Activated CD4-positive, alpha-beta T cell treated with anti-CD3 and anti-CD28 coated beads for 36 hours (primary cell): Measurements from ENCODE around the gene PCAT6. TPM values are rescaled to one million over a fixed set of nuclear protein-coding genes. Genes with fewer than 3 reads are reported as not detected.

Source experiments
- ATAC-seq: fragments of 200-7000 bp; cut with Tn5 transposase; one replicate; pipeline ENCODE4 v1.10.0; 2021; ENCODE audit warnings: mild to moderate bottlenecking, moderate library complexity
- CTCF ChIA-PET: fragments of 350-600 bp; sonication (Branson Sonifier 250); formaldehyde crosslinking; loops from one replicate; lab custom pipeline; 2021; ENCODE audit warnings: antibody characterized with exemption; lab: Charles Lee
- POLR2A ChIA-PET: fragments of 350-600 bp; sonication (Branson Sonifier 250); formaldehyde crosslinking; loops from one replicate; lab custom pipeline; 2021; ENCODE audit warnings: antibody characterized with exemption, inconsistent platforms; lab: Charles Lee
- DNase-seq: peaks from one replicate; pipeline ENCODE4 v3.0.0-alpha.2; 2020
- H3K27ac Mint-ChIP-seq: one replicate; pipeline ENCODE4 v1.8.0; 2021; ENCODE audit warnings: mixed read lengths
- H3K27me3 Mint-ChIP-seq: one replicate; pipeline ENCODE4 v1.8.0; 2021; ENCODE audit warnings: mixed read lengths
- H3K36me3 Mint-ChIP-seq: one replicate; pipeline ENCODE4 v1.8.0; 2021; ENCODE audit warnings: low read depth, mixed read lengths
- H3K4me1 Mint-ChIP-seq: one replicate; pipeline ENCODE4 v1.8.0; 2021; ENCODE audit warnings: mixed read lengths
- H3K4me3 Mint-ChIP-seq: one replicate; pipeline ENCODE4 v1.8.0; 2021; ENCODE audit warnings: mild to moderate bottlenecking, moderate library complexity, mixed read lengths
- H3K9me3 Mint-ChIP-seq: one replicate; pipeline ENCODE4 v1.8.0; 2021; ENCODE audit warnings: low read depth, mixed read lengths
- intact Hi-C, 2 experiments: fragments of 100-400 bp; cut with DNase I in 1 of 2; cut with micrococcal nuclease in 1 of 2; formaldehyde crosslinking; loops; one replicate each; pipeline versions ENCODE4 v1.14.2 to v1.15.1; 2022 to 2024; cut with DNase I, micrococcal nuclease
- total RNA-seq, 2 experiments: library from RNA; stranded (reverse); gene quantifications; one replicate each; pipeline ENCODE4 v1.2.3, GENCODE V29; 2021

Gene PCAT6
- total RNA-seq, 2 experiments from 2014 or later: 0.59 to 2.2 TPM

- Mint-ChIP-seq H3K9me3 (no peaks in the 10 kb centered on the region), H3K4me3 (peak overlapping the region; percentile 82), H3K36me3 (peaks cover 5% of the 10 kb centered on the region), H3K27ac (peak overlapping the region; percentile 42), H3K4me1 (peaks cover 64% of the 10 kb centered on the region), H3K27me3 (peaks cover 8% of the 10 kb centered on the region)
- ChIA-PET CTCF (interaction anchor here (0.7 kb wide), 1 partner anchor 163 kb away, joined by 3 read pairs; no protein-coding TSS in a partner anchor), POLR2A (interaction anchor here (0.7 kb wide), 1 partner anchor 11 kb away, joined by 3 read pairs; no protein-coding TSS in a partner anchor)
- peak; percentile 9 for ATAC-seq
- intact Hi-C loops: loop anchor here (2.0 to 10.0 kb wide), 9 partner anchors 60 to 1707 kb away; partner anchors contain the start of genes PPP1R12B (in 2 of the 2), BTG2 (in 1 of the 2), MDM4 (in 1 of the 2) and PTPN7 (in 1 of the 2)
- peak; percentile 75 for DNase-seq
These were observed 3.3 kb upstream of the PCAT6 start for GRCh38 chr1:202807451-202807925.

GRCh38 chr1:202807926-202808757 is 2.6 kb upstream of the PCAT6 start, which contains the start of gene KDM5B:
KDM5B (minus strand) TSS chr1:202808421; CDS start chr1:202808305, 116 bp downstream.
- CTCF ChIA-PET: interaction anchor here (0.7 kb wide), 1 partner anchor 164 kb away, joined by 3 read pairs; no protein-coding TSS in a partner anchor

GRCh38 chr1:202809597-202810159 is 1.1 kb upstream of the PCAT6 start:
- no peak for ATAC-seq
- Mint-ChIP-seq H3K4me3 (peak overlapping the region; percentile 26), H3K27ac (no peak overlapping the region), H3K36me3 (peaks cover 3% of the 10 kb centered on the region), H3K9me3 (no peaks in the 10 kb centered on the region), H3K4me1 (peaks cover 42% of the 10 kb centered on the region), H3K27me3 (peaks cover 8% of the 10 kb centered on the region)
- no peak for DNase-seq
- intact Hi-C loops: loop anchor here (1.0 to 10.0 kb wide), 12 partner anchors 62 to 1705 kb away; partner anchors contain the start of genes ADIPOR1 (in 1 of the 2), BTG2 (in 1 of the 2), CYB5R1 (in 1 of the 2) and KLHL12 (in 1 of the 2)
- ChIA-PET CTCF (interaction anchor here (0.7 kb wide), 1 partner anchor 11 kb away, joined by 3 read pairs; no protein-coding TSS in a partner anchor), POLR2A (no interaction called here)

More at GRCh38 chr1:202807926-202808757, 2.6 kb upstream of the PCAT6 start, which contains the start of gene KDM5B:
- H3K36me3 Mint-ChIP-seq: peaks cover 5% of the 10 kb centered on the region
- POLR2A ChIA-PET: interaction anchor here (0.7 kb wide), 1 partner anchor 12 kb away, joined by 3 read pairs; no protein-coding TSS in a partner anchor
- intact Hi-C loops: loop anchor here (1.0 to 10.0 kb wide), 10 partner anchors 61 to 1707 kb away; partner anchors contain the start of genes PPP1R12B (in 2 of the 2), BTG2 (in 1 of the 2), MDM4 (in 1 of the 2) and PPFIA4 (in 1 of the 2)
- peaks cover 8% of the 10 kb centered on the region for H3K27me3 Mint-ChIP-seq
- peak within 1 kb of the TSS; percentile 82 for H3K4me3 Mint-ChIP-seq
- peak within 1 kb of the TSS; percentile 75 for H3K27ac Mint-ChIP-seq
- no peaks in the 10 kb centered on the region for H3K9me3 Mint-ChIP-seq
- DNase-seq (peak; percentile 86), ATAC-seq (peak; percentile 51)
- H3K4me1 Mint-ChIP-seq: peaks cover 58% of the 10 kb centered on the region

- peak overlapping the region; percentile 13 for H3K27ac Mint-ChIP-seq
- DNase-seq (no peak), ATAC-seq (no peak)
- H3K27me3 Mint-ChIP-seq: peaks cover 8% of the 10 kb centered on the region
- H3K9me3 Mint-ChIP-seq: no peaks in the 10 kb centered on the region
- peaks cover 3% of the 10 kb centered on the region for H3K36me3 Mint-ChIP-seq
- ChIA-PET POLR2A (no interaction called here), CTCF (no interaction called here)
- H3K4me1 Mint-ChIP-seq: peaks cover 37% of the 10 kb centered on the region
- intact Hi-C loops: loop anchor here in 1 of 2 experiments (1.0 to 2.0 kb wide), 6 partner anchors 79 to 467 kb away; partner anchors contain the start of genes ADIPOR1, CYB5R1, KLHL12 and RABIF
- peak overlapping the region; percentile 75 for H3K4me3 Mint-ChIP-seq
These were observed 550 bp upstream of the PCAT6 start for GRCh38 chr1:202810193-202810614.

- intact Hi-C loops: loop anchor here in 1 of 2 experiments (2.0 kb wide), 2 partner anchors 155 to 469 kb away; partner anchors contain the start of gene CYB5R1
- H3K4me3 Mint-ChIP-seq: peak overlapping the region; percentile 75
- DNase-seq (peak; percentile 69), ATAC-seq (peak; percentile 6)
- H3K9me3 Mint-ChIP-seq: no peaks in the 10 kb centered on the region
- H3K27me3 Mint-ChIP-seq: peaks cover 8% of the 10 kb centered on the region
- ChIA-PET POLR2A (interaction anchor here (0.7 kb wide), 1 partner anchor 134 kb away, joined by 3 read pairs; no protein-coding TSS in a partner anchor), CTCF (interaction anchor here (0.6 kb wide), 1 partner anchor 39 kb away, joined by 3 read pairs; no protein-coding TSS in a partner anchor)
- H3K27ac Mint-ChIP-seq: peak overlapping the region; percentile 68
- H3K4me1 Mint-ChIP-seq: peaks cover 25% of the 10 kb centered on the region
- H3K36me3 Mint-ChIP-seq: peaks cover under 1% of the 10 kb centered on the region
These were observed 782 bp downstream of the PCAT6 start for GRCh38 chr1:202811296-202812175.

- H3K27ac Mint-ChIP-seq: no peak overlapping the region
- intact Hi-C loops: no loop called here
These were observed 1.6 kb downstream of the PCAT6 start for GRCh38 chr1:202812176-202813026.

GRCh38 chr1:202815120-202815519 is 4.4 kb downstream of the PCAT6 start:
- POLR2A ChIA-PET: no interaction called here
- Mint-ChIP-seq H3K27ac (no peak overlapping the region), H3K36me3 (no peaks in the 10 kb centered on the region), H3K27me3 (peaks cover 5% of the 10 kb centered on the region), H3K4me3 (no peak overlapping the region), H3K9me3 (no peaks in the 10 kb centered on the region), H3K4me1 (peaks cover 10% of the 10 kb centered on the region)
- ATAC-seq (no peak), DNase-seq (no peak)
- CTCF ChIA-PET: no interaction called here
- intact Hi-C loops: no loop called here

More at GRCh38 chr1:202812176-202813026, 1.6 kb downstream of the PCAT6 start:
- Mint-ChIP-seq H3K4me3 (peak overlapping the region; percentile 75), H3K36me3 (no peaks in the 10 kb centered on the region), H3K9me3 (no peaks in the 10 kb centered on the region), H3K27me3 (peaks cover 8% of the 10 kb centered on the region), H3K4me1 (peaks cover 24% of the 10 kb centered on the region)
- POLR2A ChIA-PET: no interaction called here
- ATAC-seq (no peak), DNase-seq (no peak)
- CTCF ChIA-PET: interaction anchor here (0.5 to 0.6 kb wide), 2 partner anchors 40 to 715 kb away, joined by 3 read pairs; no protein-coding TSS in a partner anchor

- Mint-ChIP-seq H3K27me3 (no peaks in the 10 kb centered on the region), H3K4me3 (no peak overlapping the region), H3K27ac (no peak overlapping the region), H3K9me3 (no peaks in the 10 kb centered on the region), H3K4me1 (no peaks in the 10 kb centered on the region), H3K36me3 (no peaks in the 10 kb centered on the region)
- ATAC-seq (no peak), DNase-seq (no peak)
- POLR2A ChIA-PET: no interaction called here
- intact Hi-C loops: no loop called here
- CTCF ChIA-PET: interaction anchor here (0.6 kb wide), 1 partner anchor 98 kb away, joined by 3 read pairs; no protein-coding TSS in a partner anchor
These were observed 8.1 kb downstream of the PCAT6 start for GRCh38 chr1:202818819-202819218.

- H3K4me3 Mint-ChIP-seq: no peak overlapping the region
- no peaks in the 10 kb centered on the region for H3K9me3 Mint-ChIP-seq
- intact Hi-C loops: no loop called here
- H3K4me1 Mint-ChIP-seq: no peaks in the 10 kb centered on the region
- no peaks in the 10 kb centered on the region for H3K36me3 Mint-ChIP-seq
- DNase-seq (no peak), ATAC-seq (no peak)
- no peak overlapping the region for H3K27ac Mint-ChIP-seq
- ChIA-PET POLR2A (no interaction called here), CTCF (no interaction called here)
- H3K27me3 Mint-ChIP-seq: no peaks in the 10 kb centered on the region
These were observed 10.7 kb downstream of the PCAT6 start for GRCh38 chr1:202821467-202821866.
